GM21381 (cell line): Measurements from ENCODE around the gene KRT15.
"Not testable (repeated sequence)": the region's sequence is repeated elsewhere in the genome, so short reads cannot be mapped to it uniquely, and the experiment has no call there.

ENCODE experiments used
- ATAC-seq: cut with Tn5 transposase; IDR thresholded peaks from one replicate; pipeline ENCODE4 v1.9.1; 2021; ENCODE audit warnings: mild to moderate bottlenecking, moderate library complexity; ENCODE audit not compliant: unreplicated experiment

KRT15 gene

GRCh38 chr17:41544935-41545334 lies 26.2 kb upstream of the KRT15 start:
- no peak for ATAC-seq

- no peak for ATAC-seq
Observed at GRCh38 chr17:41544491-41544892, 25.8 kb upstream of the KRT15 start.

- ATAC-seq: not testable (repeated sequence)
Observed at GRCh38 chr17:41542786-41543185, 24.1 kb upstream of the KRT15 start.

- ATAC-seq: no peak
Observed at GRCh38 chr17:41542357-41542756, 23.7 kb upstream of the KRT15 start.

GRCh38 chr17:41540921-41541625 lies 22.4 kb upstream of the KRT15 start:
- no peak for ATAC-seq

- no peak for ATAC-seq
Observed at GRCh38 chr17:41539979-41540701, 21.4 kb upstream of the KRT15 start.

- no peak for ATAC-seq
Observed at GRCh38 chr17:41539071-41539492, 20.4 kb upstream of the KRT15 start.

GRCh38 chr17:41538565-41538991 lies 19.9 kb upstream of the KRT15 start:
- ATAC-seq: no peak

GRCh38 chr17:41537990-41538389 lies 19.3 kb upstream of the KRT15 start:
- ATAC-seq: no peak

- ATAC-seq: no peak
Observed at GRCh38 chr17:41537614-41537954, 18.9 kb upstream of the KRT15 start.

- ATAC-seq: no peak
Observed at GRCh38 chr17:41536741-41537613, 18.3 kb upstream of the KRT15 start.

- ATAC-seq: no peak
Observed at GRCh38 chr17:41535764-41536481, 17.2 kb upstream of the KRT15 start.

GRCh38 chr17:41534899-41535546 lies 16.3 kb upstream of the KRT15 start:
- ATAC-seq: no peak

- no peak for ATAC-seq
Observed at GRCh38 chr17:41533613-41534012, 14.9 kb upstream of the KRT15 start.

- ATAC-seq: no peak
Observed at GRCh38 chr17:41532947-41533570, 14.4 kb upstream of the KRT15 start.

GRCh38 chr17:41531993-41532392 lies 13.3 kb upstream of the KRT15 start:
- ATAC-seq: no peak

GRCh38 chr17:41530062-41531048 lies 11.7 kb upstream of the KRT15 start:
- no peak for ATAC-seq

- no peak for ATAC-seq
Observed at GRCh38 chr17:41529491-41529915, 10.8 kb upstream of the KRT15 start.

GRCh38 chr17:41528959-41529353 lies 10.3 kb upstream of the KRT15 start:
- ATAC-seq: no peak
